WTC11 (cell line): ENCODE data around the gene THUMPD3.

ENCODE experiments used
- CBFB ChIP-seq: sonication (generic); formaldehyde crosslinking; IDR thresholded peaks from 2 replicates; pipeline ENCODE4 v1.8.1; 2022; ENCODE audit warnings: mild to moderate bottlenecking, low read depth, missing genetic modification reagents
- CTCF ChIP-seq: fragments of 200-600 bp; IDR thresholded peaks from 2 replicates; pipeline ENCODE4 v1.8.0; 2022; ENCODE audit warnings: antibody characterized with exemption
- E2F4 ChIP-seq: sonication (generic); formaldehyde crosslinking; IDR thresholded peaks from 2 replicates; pipeline ENCODE4 v1.8.1; 2022; ENCODE audit warnings: low read depth, mild to moderate bottlenecking, moderate library complexity, missing genetic modification reagents, borderline replicate concordance
- ESRRA ChIP-seq: sonication (generic); formaldehyde crosslinking; IDR thresholded peaks from 2 replicates; pipeline ENCODE4 v1.8.1; 2022; ENCODE audit warnings: mild to moderate bottlenecking, missing genetic modification reagents, borderline replicate concordance
- GABPB1 ChIP-seq: sonication (generic); formaldehyde crosslinking; IDR thresholded peaks from 2 replicates; pipeline ENCODE4 v1.8.1; 2023; ENCODE audit warnings: mild to moderate bottlenecking, missing genetic modification reagents
- NFATC4 ChIP-seq: fragments of 250-450 bp; sonication (Bioruptor Pico); IDR thresholded peaks from 2 replicates; pipeline ENCODE4 v1.9.0; 2021; ENCODE audit warnings: mild to moderate bottlenecking
- NFYB ChIP-seq: sonication (generic); formaldehyde crosslinking; conservative IDR thresholded peaks from 2 replicates; pipeline ENCODE4 v1.8.0; 2022; ENCODE audit warnings: low read depth, missing genetic modification reagents
- NR3C1 ChIP-seq: sonication (generic); formaldehyde crosslinking; conservative IDR thresholded peaks from 2 replicates; pipeline ENCODE4 v1.8.1; 2023; ENCODE audit warnings: low read depth, mild to moderate bottlenecking, missing genetic modification reagents
- ZNF121 ChIP-seq: sonication (generic); formaldehyde crosslinking; IDR thresholded peaks from 2 replicates; pipeline ENCODE4 v1.8.0; 2023; ENCODE audit warnings: missing genetic modification reagents

DNA sequence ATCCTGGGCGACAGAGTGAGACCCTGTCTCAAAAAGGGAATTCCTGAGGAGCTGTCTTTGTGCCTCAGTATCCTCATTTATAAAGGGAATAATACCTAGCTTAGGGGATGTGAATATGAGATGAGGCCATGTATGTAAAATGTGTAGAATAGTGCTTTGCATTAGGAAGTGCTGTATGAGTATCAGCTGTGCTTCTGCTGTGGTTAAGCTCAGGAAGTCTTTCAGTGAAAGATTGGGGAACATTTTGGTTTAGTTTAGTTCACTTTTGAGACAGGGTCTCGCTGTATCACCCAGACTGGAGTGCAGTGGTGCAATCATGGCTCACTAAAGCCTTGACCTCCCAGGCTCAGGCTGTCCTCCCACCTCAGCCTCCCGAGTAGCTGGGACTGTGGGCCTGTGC, 10.6 kb downstream of the THUMPD3 start:
- TF ChIP-seq NR3C1 (CRISPR knock-in tag) (no peak), CBFB (no peak), CTCF (no peak), NFATC4 (CRISPR knock-in tag) (no peak), ZNF121 (CRISPR knock-in tag) (no peak), ESRRA (CRISPR knock-in tag) (no peak), NFYB (no peak), E2F4 (no peak), GABPB1 (CRISPR knock-in tag) (no peak)
